ENCODE data around the gene SLC22A4.

GRCh38 chr5:132384506-132385050 is 90.4 kb downstream of the SLC22A4 start:
- no peak for TF ChIP-seq POLR2A (IDR thresholded peaks at IDR 0.05)
- TF ChIP-seq, protein P1, sequence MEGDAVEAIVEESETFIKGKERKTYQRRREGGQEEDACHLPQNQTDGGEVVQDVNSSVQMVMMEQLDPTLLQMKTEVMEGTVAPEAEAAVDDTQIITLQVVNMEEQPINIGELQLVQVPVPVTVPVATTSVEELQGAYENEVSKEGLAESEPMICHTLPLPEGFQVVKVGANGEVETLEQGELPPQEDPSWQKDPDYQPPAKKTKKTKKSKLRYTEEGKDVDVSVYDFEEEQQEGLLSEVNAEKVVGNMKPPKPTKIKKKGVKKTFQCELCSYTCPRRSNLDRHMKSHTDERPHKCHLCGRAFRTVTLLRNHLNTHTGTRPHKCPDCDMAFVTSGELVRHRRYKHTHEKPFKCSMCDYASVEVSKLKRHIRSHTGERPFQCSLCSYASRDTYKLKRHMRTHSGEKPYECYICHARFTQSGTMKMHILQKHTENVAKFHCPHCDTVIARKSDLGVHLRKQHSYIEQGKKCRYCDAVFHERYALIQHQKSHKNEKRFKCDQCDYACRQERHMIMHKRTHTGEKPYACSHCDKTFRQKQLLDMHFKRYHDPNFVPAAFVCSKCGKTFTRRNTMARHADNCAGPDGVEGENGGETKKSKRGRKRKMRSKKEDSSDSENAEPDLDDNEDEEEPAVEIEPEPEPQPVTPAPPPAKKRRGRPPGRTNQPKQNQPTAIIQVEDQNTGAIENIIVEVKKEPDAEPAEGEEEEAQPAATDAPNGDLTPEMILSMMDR (IDR thresholded peaks at IDR 0.05), result no peak
